ENCODE data around the gene THOC6.

GRCh38 chr16:2977440-2977839 lies 46.4 kb upstream of the THOC6 start:
- TF ChIP-seq, protein P1, sequence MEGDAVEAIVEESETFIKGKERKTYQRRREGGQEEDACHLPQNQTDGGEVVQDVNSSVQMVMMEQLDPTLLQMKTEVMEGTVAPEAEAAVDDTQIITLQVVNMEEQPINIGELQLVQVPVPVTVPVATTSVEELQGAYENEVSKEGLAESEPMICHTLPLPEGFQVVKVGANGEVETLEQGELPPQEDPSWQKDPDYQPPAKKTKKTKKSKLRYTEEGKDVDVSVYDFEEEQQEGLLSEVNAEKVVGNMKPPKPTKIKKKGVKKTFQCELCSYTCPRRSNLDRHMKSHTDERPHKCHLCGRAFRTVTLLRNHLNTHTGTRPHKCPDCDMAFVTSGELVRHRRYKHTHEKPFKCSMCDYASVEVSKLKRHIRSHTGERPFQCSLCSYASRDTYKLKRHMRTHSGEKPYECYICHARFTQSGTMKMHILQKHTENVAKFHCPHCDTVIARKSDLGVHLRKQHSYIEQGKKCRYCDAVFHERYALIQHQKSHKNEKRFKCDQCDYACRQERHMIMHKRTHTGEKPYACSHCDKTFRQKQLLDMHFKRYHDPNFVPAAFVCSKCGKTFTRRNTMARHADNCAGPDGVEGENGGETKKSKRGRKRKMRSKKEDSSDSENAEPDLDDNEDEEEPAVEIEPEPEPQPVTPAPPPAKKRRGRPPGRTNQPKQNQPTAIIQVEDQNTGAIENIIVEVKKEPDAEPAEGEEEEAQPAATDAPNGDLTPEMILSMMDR (IDR thresholded peaks at IDR 0.05; ENCODE audit: low read depth, low read length, poor library complexity, severe bottlenecking): no peak
- no peak for TF ChIP-seq EZH2phosphoT487 (IDR thresholded peaks at IDR 0.05; ENCODE audit: borderline replicate concordance, low read length)

All from DOHH2 (cell line).